ENCODE data around the gene SLC1A2.

SLC1A2 gene

GRCh38 chr11:35349897-35350296, 69.5 kb downstream of the SLC1A2 start:
- ATAC-seq: no peak
- TF ChIP-seq ARNTL (CRISPR knock-in tag; IDR thresholded peaks at IDR 0.05; ENCODE audit: borderline replicate concordance, low read depth) (no peak), ZNF70 (CRISPR knock-in tag; IDR thresholded peaks at IDR 0.05) (no peak), OSR1 (CRISPR knock-in tag; IDR thresholded peaks at IDR 0.05) (no peak), PATZ1 (CRISPR knock-in tag; IDR thresholded peaks at IDR 0.05; ENCODE audit: borderline replicate concordance) (no peak), GLIS3 (CRISPR knock-in tag; IDR thresholded peaks at IDR 0.05) (no peak), ZC3H10 (CRISPR knock-in tag; IDR thresholded peaks at IDR 0.05) (no peak), ZNF8 (CRISPR knock-in tag; IDR thresholded peaks at IDR 0.05) (no peak), TCF4 (CRISPR knock-in tag; IDR thresholded peaks at IDR 0.05; ENCODE audit: borderline replicate concordance) (no peak), CSDC2 (CRISPR knock-in tag; IDR thresholded peaks at IDR 0.05) (no peak), RARB (CRISPR knock-in tag; IDR thresholded peaks at IDR 0.05) (no peak), TOX (CRISPR knock-in tag; IDR thresholded peaks at IDR 0.05; ENCODE audit: borderline replicate concordance) (no peak), SNAI2 (CRISPR knock-in tag; IDR thresholded peaks at IDR 0.05) (no peak), PPARA (CRISPR knock-in tag; IDR thresholded peaks at IDR 0.05; ENCODE audit: borderline replicate concordance) (no peak)
- TF ChIP-seq, protein P1, sequence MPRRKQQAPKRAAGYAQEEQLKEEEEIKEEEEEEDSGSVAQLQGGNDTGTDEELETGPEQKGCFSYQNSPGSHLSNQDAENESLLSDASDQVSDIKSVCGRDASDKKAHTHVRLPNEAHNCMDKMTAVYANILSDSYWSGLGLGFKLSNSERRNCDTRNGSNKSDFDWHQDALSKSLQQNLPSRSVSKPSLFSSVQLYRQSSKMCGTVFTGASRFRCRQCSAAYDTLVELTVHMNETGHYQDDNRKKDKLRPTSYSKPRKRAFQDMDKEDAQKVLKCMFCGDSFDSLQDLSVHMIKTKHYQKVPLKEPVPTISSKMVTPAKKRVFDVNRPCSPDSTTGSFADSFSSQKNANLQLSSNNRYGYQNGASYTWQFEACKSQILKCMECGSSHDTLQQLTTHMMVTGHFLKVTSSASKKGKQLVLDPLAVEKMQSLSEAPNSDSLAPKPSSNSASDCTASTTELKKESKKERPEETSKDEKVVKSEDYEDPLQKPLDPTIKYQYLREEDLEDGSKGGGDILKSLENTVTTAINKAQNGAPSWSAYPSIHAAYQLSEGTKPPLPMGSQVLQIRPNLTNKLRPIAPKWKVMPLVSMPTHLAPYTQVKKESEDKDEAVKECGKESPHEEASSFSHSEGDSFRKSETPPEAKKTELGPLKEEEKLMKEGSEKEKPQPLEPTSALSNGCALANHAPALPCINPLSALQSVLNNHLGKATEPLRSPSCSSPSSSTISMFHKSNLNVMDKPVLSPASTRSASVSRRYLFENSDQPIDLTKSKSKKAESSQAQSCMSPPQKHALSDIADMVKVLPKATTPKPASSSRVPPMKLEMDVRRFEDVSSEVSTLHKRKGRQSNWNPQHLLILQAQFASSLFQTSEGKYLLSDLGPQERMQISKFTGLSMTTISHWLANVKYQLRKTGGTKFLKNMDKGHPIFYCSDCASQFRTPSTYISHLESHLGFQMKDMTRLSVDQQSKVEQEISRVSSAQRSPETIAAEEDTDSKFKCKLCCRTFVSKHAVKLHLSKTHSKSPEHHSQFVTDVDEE (CRISPR knock-in tag; IDR thresholded peaks at IDR 0.05): no peak
- TF ChIP-seq, protein P2, sequence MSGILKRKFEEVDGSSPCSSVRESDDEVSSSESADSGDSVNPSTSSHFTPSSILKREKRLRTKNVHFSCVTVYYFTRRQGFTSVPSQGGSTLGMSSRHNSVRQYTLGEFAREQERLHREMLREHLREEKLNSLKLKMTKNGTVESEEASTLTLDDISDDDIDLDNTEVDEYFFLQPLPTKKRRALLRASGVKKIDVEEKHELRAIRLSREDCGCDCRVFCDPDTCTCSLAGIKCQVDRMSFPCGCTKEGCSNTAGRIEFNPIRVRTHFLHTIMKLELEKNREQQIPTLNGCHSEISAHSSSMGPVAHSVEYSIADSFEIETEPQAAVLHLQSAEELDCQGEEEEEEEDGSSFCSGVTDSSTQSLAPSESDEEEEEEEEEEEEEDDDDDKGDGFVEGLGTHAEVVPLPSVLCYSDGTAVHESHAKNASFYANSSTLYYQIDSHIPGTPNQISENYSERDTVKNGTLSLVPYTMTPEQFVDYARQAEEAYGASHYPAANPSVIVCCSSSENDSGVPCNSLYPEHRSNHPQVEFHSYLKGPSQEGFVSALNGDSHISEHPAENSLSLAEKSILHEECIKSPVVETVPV (CRISPR knock-in tag; IDR thresholded peaks at IDR 0.05): no peak

DNA sequence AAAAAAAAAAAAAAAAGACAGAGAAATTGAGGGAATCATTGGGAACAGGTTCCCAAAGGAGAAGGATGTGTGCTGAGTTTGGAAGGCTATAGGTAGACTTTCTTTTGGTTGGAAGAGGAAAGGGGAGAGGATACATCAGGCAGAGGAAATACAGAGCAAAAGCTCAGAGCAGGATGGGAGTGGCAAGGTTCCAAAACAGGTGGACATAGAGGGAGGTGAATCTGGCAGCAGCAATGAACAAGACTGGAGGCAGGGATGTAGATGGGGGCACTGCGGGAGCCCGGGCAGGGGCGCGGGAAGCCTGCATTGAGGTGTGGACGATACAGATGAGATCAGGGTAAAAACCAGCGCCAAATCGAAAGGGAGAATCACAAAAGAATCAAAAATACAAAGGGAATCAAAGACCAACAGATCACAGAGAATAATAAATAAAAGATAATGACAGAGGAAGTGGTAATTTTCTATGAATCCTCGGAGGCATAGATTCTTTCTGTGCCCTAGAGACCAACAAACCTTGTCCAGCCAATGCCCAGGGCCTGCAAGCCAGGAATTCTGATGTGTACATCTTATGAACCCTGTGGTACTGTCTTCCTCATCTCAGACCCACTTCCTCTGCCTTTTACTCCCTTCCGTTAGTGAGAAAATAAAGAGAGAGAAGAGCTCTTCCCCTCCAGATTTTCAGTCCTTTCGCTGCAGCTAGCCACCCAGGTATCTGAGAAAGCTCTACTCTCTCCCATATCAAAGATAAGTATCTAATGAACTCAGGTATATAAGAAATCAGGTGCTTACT, 70.3 kb downstream of the SLC1A2 start:
- ATAC-seq: no peak
- no peak for TF ChIP-seq ZFP3 (CRISPR knock-in tag; IDR thresholded peaks at IDR 0.05)
- no peak for TF ChIP-seq POU6F1 (CRISPR knock-in tag; IDR thresholded peaks at IDR 0.05; ENCODE audit: borderline replicate concordance, low read depth)
- TF ChIP-seq BACH2 (CRISPR knock-in tag; IDR thresholded peaks at IDR 0.05; ENCODE audit: borderline replicate concordance): no peak
- no peak for TF ChIP-seq TOX (CRISPR knock-in tag; IDR thresholded peaks at IDR 0.05; ENCODE audit: borderline replicate concordance)
- no peak for TF ChIP-seq PATZ1 (CRISPR knock-in tag; IDR thresholded peaks at IDR 0.05; ENCODE audit: borderline replicate concordance)
- TF ChIP-seq SNAI2 (CRISPR knock-in tag; IDR thresholded peaks at IDR 0.05): no peak
- TF ChIP-seq ZNF8 (CRISPR knock-in tag; IDR thresholded peaks at IDR 0.05): no peak
- TF ChIP-seq, protein P1 (CRISPR knock-in tag; IDR thresholded peaks at IDR 0.05): no peak
- no peak for TF ChIP-seq ZNF70 (CRISPR knock-in tag; IDR thresholded peaks at IDR 0.05)

Data from SK-N-SH treated with all-trans-retinoic acid at 6 μM for 48 hours (cell line).